ENCODE results near the gene KLHL40. TPM values are rescaled to one million over a fixed set of nuclear protein-coding genes. Genes with fewer than 3 reads are reported as not detected.

The KLHL40 gene
- polyA plus RNA-seq, 1 donor from 2014 or later: not detected

GRCh38 chr3:42705962-42706585 is 20.7 kb downstream of the KLHL40 start:
- TF ChIP-seq EP300 (conservative IDR thresholded peaks at IDR 0.05; ENCODE audit: poor library complexity, severe bottlenecking): no peak
- TF ChIP-seq MXI1 (conservative IDR thresholded peaks at IDR 0.05; ENCODE audit: poor library complexity, severe bottlenecking): no peak
- TF ChIP-seq RAD21 (conservative IDR thresholded peaks at IDR 0.05): no peak
- TF ChIP-seq SMC3 (conservative IDR thresholded peaks at IDR 0.05; ENCODE audit: poor library complexity): no peak
- TF ChIP-seq CTCF (IDR thresholded peaks at IDR 0.05; ENCODE audit: poor library complexity, severe bottlenecking): no peak
- no peak for TF ChIP-seq POLR2AphosphoS5 (IDR thresholded peaks at IDR 0.05)
- no peak for TF ChIP-seq REST (IDR thresholded peaks at IDR 0.05; ENCODE audit: borderline replicate concordance)
- TF ChIP-seq EZH2 (IDR thresholded peaks at IDR 0.05; ENCODE audit: borderline replicate concordance, insufficient read depth, low read length, poor library complexity, severe bottlenecking): no peak
- no peak for TF ChIP-seq TAF1 (IDR thresholded peaks at IDR 0.05; ENCODE audit: low read depth)
- Histone ChIP-seq H3K27ac (ENCODE audit: low read length) (no peak overlapping the region), H3K27me3 (ENCODE audit: insufficient read depth, low read depth, low read length) (no peaks in the 10 kb centered on the region), H3K4me2 (ENCODE audit: low read length) (no peak overlapping the region), H2AFZ (ENCODE audit: low read depth, low read length) (no peak overlapping the region), H3K9me3 (ENCODE audit: low read length) (no peaks in the 10 kb centered on the region), H3K79me2 (replicated peaks; ENCODE audit: insufficient read depth, low read length) (no peaks in the 10 kb centered on the region), H3K36me3 (ENCODE audit: insufficient read depth, low read length) (no peaks in the 10 kb centered on the region), H4K20me1 (ENCODE audit: insufficient read depth) (no peaks in the 10 kb centered on the region), H3K9ac (ENCODE audit: low read length) (no peak overlapping the region), H3K9me2 (ENCODE audit: insufficient read depth, low read length) (no peaks in the 10 kb centered on the region), H3K4me3 (ENCODE audit: low read length) (no peak overlapping the region), H3F3A (ENCODE audit: insufficient read depth, low read length, poor library complexity, severe bottlenecking) (no peaks in the 10 kb centered on the region)

- no peak overlapping the region for H2AFZ ChIP-seq (ENCODE audit: low read depth, low read length)
- H3K4me2 ChIP-seq (ENCODE audit: low read length): no peak overlapping the region
- no peak overlapping the region for H3K4me3 ChIP-seq (ENCODE audit: low read length)
- no peaks in the 10 kb centered on the region for H3K79me2 ChIP-seq (replicated peaks; ENCODE audit: insufficient read depth, low read length)
- no peaks in the 10 kb centered on the region for H3K36me3 ChIP-seq (ENCODE audit: insufficient read depth, low read length)
- no peaks in the 10 kb centered on the region for H3F3A ChIP-seq (ENCODE audit: insufficient read depth, low read length, poor library complexity, severe bottlenecking)
- H3K9me3 ChIP-seq (ENCODE audit: low read length): no peaks in the 10 kb centered on the region
- H3K27me3 ChIP-seq (ENCODE audit: insufficient read depth, low read depth, low read length): no peaks in the 10 kb centered on the region
- no peak for TF ChIP-seq REST (IDR thresholded peaks at IDR 0.05; ENCODE audit: borderline replicate concordance)
- TF ChIP-seq EP300 (conservative IDR thresholded peaks at IDR 0.05; ENCODE audit: poor library complexity, severe bottlenecking): no peak
- TF ChIP-seq TAF1 (IDR thresholded peaks at IDR 0.05; ENCODE audit: low read depth): no peak
- TF ChIP-seq MXI1 (conservative IDR thresholded peaks at IDR 0.05; ENCODE audit: poor library complexity, severe bottlenecking): no peak
- TF ChIP-seq CTCF (IDR thresholded peaks at IDR 0.05; ENCODE audit: poor library complexity, severe bottlenecking): no peak
- no peak for TF ChIP-seq POLR2AphosphoS5 (IDR thresholded peaks at IDR 0.05)
- TF ChIP-seq RAD21 (conservative IDR thresholded peaks at IDR 0.05): no peak
- TF ChIP-seq SMC3 (conservative IDR thresholded peaks at IDR 0.05; ENCODE audit: poor library complexity): no peak
- no peak for TF ChIP-seq EZH2 (IDR thresholded peaks at IDR 0.05; ENCODE audit: borderline replicate concordance, insufficient read depth, low read length, poor library complexity, severe bottlenecking)
- no peaks in the 10 kb centered on the region for H3K9me2 ChIP-seq (ENCODE audit: insufficient read depth, low read length)
- no peaks in the 10 kb centered on the region for H4K20me1 ChIP-seq (ENCODE audit: insufficient read depth)
- no peak overlapping the region for H3K9ac ChIP-seq (ENCODE audit: low read length)
- H3K27ac ChIP-seq (ENCODE audit: low read length): no peak overlapping the region
These were observed 21.6 kb downstream of the KLHL40 start for GRCh38 chr3:42706721-42707619.
